Sigmoid colon (tissue), 7 donors: ENCODE data around the gene YPEL5. TPM values are rescaled to one million over a fixed set of nuclear protein-coding genes. Genes with fewer than 3 reads are reported as not detected.

Source experiments
- DNase-seq: peaks from one replicate; pipeline ENCODE4 v3.0.0-alpha.2; 2019
- H3K27ac ChIP-seq, 4 donors: fragments of 200-600 bp; sonication (generic); one replicate each; pipeline ENCODE4 v1.5.1; 2016 to 2019; ENCODE audit warnings: mild to moderate bottlenecking in 1 of 4
- H3K27me3 ChIP-seq, 3 donors: fragments of 200-600 bp; sonication (generic); one replicate each; pipeline ENCODE4 v1.5.1; 2019; ENCODE audit warnings: mild to moderate bottlenecking in 1 of 3
- H3K36me3 ChIP-seq, 4 donors: fragments of 200-600 bp; sonication (generic); one replicate each; pipeline ENCODE4 v1.5.1; 2016 to 2019
- H3K4me1 ChIP-seq, 4 donors: fragments of 200-600 bp; sonication (generic); one replicate each; pipeline ENCODE4 v1.5.1; 2017 to 2019
- H3K4me3 ChIP-seq, 4 donors: fragments of 200-600 bp; sonication (generic); one replicate each; pipeline ENCODE4 v1.5.1; 2017 to 2019; ENCODE audit warnings: mild to moderate bottlenecking in 2 of 4, moderate library complexity in 1 of 4
- H3K9me3 ChIP-seq, 4 donors: fragments of 200-600 bp in 3 of 4; sonication (generic) in 3 of 4; one replicate each; pipeline versions ENCODE4 v1.5.1 to v1.6.1; 2013 to 2019
- CTCF ChIP-seq, 4 experiments: fragments of 450-650 bp in 3 of 4; fragments of 200-600 bp in 1 of 4; IDR thresholded peaks; one replicate each; pipeline ENCODE4 v1.5.1; 2016 to 2019; ENCODE audit warnings: antibody characterized with exemption in 4 of 4, mild to moderate bottlenecking in 3 of 4, moderate library complexity in 2 of 4
- EP300 ChIP-seq, 4 donors: sonication (generic); formaldehyde crosslinking; IDR thresholded peaks; one replicate each; pipeline ENCODE4 v1.6.1; 2017; ENCODE audit warnings: antibody characterized with exemption in 4 of 4
- POLR2A ChIP-seq, 2 donors: fragments of 450-650 bp; IDR thresholded peaks; one replicate each; pipeline ENCODE4 v1.6.1; 2016; ENCODE audit warnings: antibody characterized with exemption in 2 of 2, mild to moderate bottlenecking in 2 of 2, moderate library complexity in 2 of 2
- POLR2AphosphoS5 ChIP-seq, 4 donors: sonication (generic); formaldehyde crosslinking; IDR thresholded peaks; one replicate each; pipeline ENCODE4 v1.6.1; 2017; ENCODE audit warnings: antibody characterized with exemption in 4 of 4
- WGBS, 2 donors: extraction: QIAGEN DNeasy Blood & Tissue Kit; methylation state at CpG; one replicate each; pipeline ENCODE4 v1.1.7; 2013; 5-methylcytosine and 5-hydroxymethylcytosine counted together
- intact Hi-C: fragments of 100-400 bp; cut with DNase I; formaldehyde crosslinking; loops from one replicate; pipeline ENCODE4 v1.15.1; 2023
- polyA plus RNA-seq, 3 donors: library from polyadenylated mRNA; stranded (reverse); fragments of 200-250 nt; gene quantifications; one replicate each; pipeline ENCODE4 v1.2.3, GENCODE V29; 2013
- total RNA-seq, 4 donors: library from RNA; depleted of rRNA; stranded (reverse); fragments of >200 nt; gene quantifications; one replicate each; pipeline ENCODE4 v1.1.0, GENCODE V29; 2016
- donor health status: healthy with polysubstance abuse.
- donor health status: Bipolar disorder and iron deficiency.
- donor health status: healthy.

Gene YPEL5
- total and polyA plus RNA-seq, 7 donors: 36.9 to 155 (median 132) TPM

GRCh38 chr2:30148850-30149249 lies 2.0 kb downstream of the YPEL5 start:
- Histone ChIP-seq H3K9me3 (no peaks in the 10 kb centered on the region), H3K27ac (peak overlapping the region; percentile 93 to 100 (median 100)), H3K27me3 (no peaks in the 10 kb centered on the region), H3K4me1 (peaks cover 0 to 63% (median 48%) of the 10 kb centered on the region in 4 donors), H3K4me3 (no peak overlapping the region), H3K36me3 (peaks cover 0 to 34% (median 1%) of the 10 kb centered on the region in 4 donors)
- intact Hi-C loops: no loop called here
- WGBS, 2 donors: 76 to 81% methylated on average over 4 of the region's 4 CpGs
- DNase-seq: no peak
- no peak for TF ChIP-seq POLR2AphosphoS5 (IDR thresholded peaks at IDR 0.05)
- no peak for TF ChIP-seq CTCF (IDR thresholded peaks at IDR 0.05)
- no peak for TF ChIP-seq EP300 (IDR thresholded peaks at IDR 0.05)
- no peak for TF ChIP-seq POLR2A (IDR thresholded peaks at IDR 0.05)

- DNase-seq: no peak
- Histone ChIP-seq H3K36me3 (peaks cover 0 to 40% (median 1%) of the 10 kb centered on the region in 4 donors), H3K27ac (peak overlapping the region in 3 of 4 donors; percentile 16 to 93 (median 26)), H3K9me3 (no peaks in the 10 kb centered on the region), H3K27me3 (no peaks in the 10 kb centered on the region), H3K4me1 (peaks cover 0 to 70% (median 54%) of the 10 kb centered on the region in 4 donors), H3K4me3 (no peak overlapping the region)
- TF ChIP-seq CTCF (IDR thresholded peaks at IDR 0.05): no peak
- no peak for TF ChIP-seq EP300 (IDR thresholded peaks at IDR 0.05)
- no peak for TF ChIP-seq POLR2AphosphoS5 (IDR thresholded peaks at IDR 0.05)
- no peak for TF ChIP-seq POLR2A (IDR thresholded peaks at IDR 0.05)
- WGBS, 2 donors: 45 to 53% methylated on average over 6 of the region's 6 CpGs
- intact Hi-C loops: no loop called here
These were observed 2.7 kb downstream of the YPEL5 start for GRCh38 chr2:30149513-30149912.

- TF ChIP-seq POLR2AphosphoS5 (IDR thresholded peaks at IDR 0.05) (no peak), POLR2A (IDR thresholded peaks at IDR 0.05) (no peak), CTCF (IDR thresholded peaks at IDR 0.05) (no peak), EP300 (IDR thresholded peaks at IDR 0.05) (no peak)
- no peak overlapping the region for H3K4me3 ChIP-seq
- peak overlapping the region in 3 of 4 donors; percentile 2 to 93 (median 26) for H3K27ac ChIP-seq
- no peaks in the 10 kb centered on the region for H3K27me3 ChIP-seq
- no peak for DNase-seq
- peaks cover 0 to 75% (median 58%) of the 10 kb centered on the region in 4 donors for H3K4me1 ChIP-seq
- peaks cover 0 to 45% (median 1%) of the 10 kb centered on the region in 4 donors for H3K36me3 ChIP-seq
- H3K9me3 ChIP-seq: no peaks in the 10 kb centered on the region
- 60 to 81% methylated on average over 1 of the region's 1 CpG for whole genome bisulfite sequencing, 2 donors
- intact Hi-C loops: no loop called here
These were observed 3.2 kb downstream of the YPEL5 start for GRCh38 chr2:30149976-30150375.

- intact Hi-C loops: no loop called here
- no peak for DNase-seq
- 57 to 76% methylated on average over 4 of the region's 4 CpGs for WGBS, 2 donors
- Histone ChIP-seq H3K4me3 (no peak overlapping the region), H3K36me3 (peaks cover 0 to 48% (median 1%) of the 10 kb centered on the region in 4 donors), H3K9me3 (no peaks in the 10 kb centered on the region), H3K27ac (peak overlapping the region in 2 of 4 donors; percentile 2 to 93), H3K4me1 (peaks cover 0 to 80% (median 63%) of the 10 kb centered on the region in 4 donors), H3K27me3 (no peaks in the 10 kb centered on the region)
- TF ChIP-seq POLR2AphosphoS5 (IDR thresholded peaks at IDR 0.05): no peak
These were observed 4.0 kb downstream of the YPEL5 start for GRCh38 chr2:30150786-30151185.

GRCh38 chr2:30152385-30152784 lies 5.6 kb downstream of the YPEL5 start:
- no peak for DNase-seq
- TF ChIP-seq CTCF (IDR thresholded peaks at IDR 0.05): no peak
- TF ChIP-seq POLR2A (IDR thresholded peaks at IDR 0.05): no peak
- TF ChIP-seq EP300 (IDR thresholded peaks at IDR 0.05): no peak
- 98 to 99% methylated on average over 1 of the region's 1 CpG for WGBS, 2 donors
- H3K27me3 ChIP-seq: no peaks in the 10 kb centered on the region
- H3K36me3 ChIP-seq: peaks cover 0 to 64% (median 5%) of the 10 kb centered on the region in 4 donors
- H3K4me1 ChIP-seq: peaks cover 0 to 85% (median 65%) of the 10 kb centered on the region in 4 donors
- no peak overlapping the region for H3K4me3 ChIP-seq
- intact Hi-C loops: no loop called here
- no peak overlapping the region for H3K27ac ChIP-seq
- H3K9me3 ChIP-seq: no peaks in the 10 kb centered on the region
